NCI-H2171 treated with DMSO at 0.1 percent for 48 hours (cell line): Measurements from ENCODE around the gene FHOD3.

Source experiments
- DNase-seq: peaks from one replicate; lab custom pipeline; 2025; lab: John Stamatoyannopoulos, UW

The FHOD3 gene

GRCh38 chr18:36381075-36381474, 83.6 kb downstream of the FHOD3 start:
- DNase-seq: no peak

- no peak for DNase-seq
Observed at GRCh38 chr18:36382854-36383253, 85.3 kb downstream of the FHOD3 start.

GRCh38 chr18:36386150-36386920, 88.8 kb downstream of the FHOD3 start:
- DNase-seq: no peak

DNA sequence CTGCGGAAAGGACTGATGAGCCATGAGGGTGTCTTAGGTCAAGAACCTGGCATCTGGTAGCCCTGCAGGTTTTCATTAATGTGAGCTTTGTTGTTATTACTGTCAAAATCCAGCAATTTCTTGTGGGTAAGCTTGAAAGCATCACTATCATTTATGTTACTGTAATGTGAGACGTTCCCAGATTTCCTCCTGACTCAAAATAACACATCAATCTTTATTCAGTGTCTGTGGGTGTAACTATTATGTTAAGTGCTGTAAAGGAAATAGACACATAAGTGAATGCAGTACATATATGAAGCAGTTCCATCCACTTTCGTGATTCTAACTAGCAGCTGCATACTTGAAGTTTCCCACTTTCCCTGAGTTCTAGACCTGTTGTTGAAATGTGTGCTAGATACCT, 89.8 kb downstream of the FHOD3 start:
- peak; percentile 33 for DNase-seq

DNA sequence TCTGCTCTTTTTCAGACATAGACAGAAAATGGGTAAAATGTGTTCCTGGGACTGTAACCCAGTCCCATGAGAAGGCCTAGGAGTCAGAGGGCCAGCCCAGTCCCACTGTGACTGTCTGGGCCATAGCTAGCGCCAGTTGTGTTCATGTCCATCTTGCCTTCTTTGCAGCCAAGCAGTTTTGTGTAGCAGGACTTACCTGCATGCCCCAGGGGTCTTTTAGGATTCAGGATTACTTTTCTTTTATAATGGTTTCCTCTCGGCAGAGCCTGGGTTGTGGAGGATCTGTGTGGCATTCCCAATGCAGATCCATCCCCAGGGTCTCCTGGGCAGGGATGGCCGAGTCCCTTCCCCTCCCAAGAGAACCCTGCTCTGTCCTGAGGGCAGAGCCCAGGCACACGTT, 90.8 kb downstream of the FHOD3 start:
- no peak for DNase-seq

DNA sequence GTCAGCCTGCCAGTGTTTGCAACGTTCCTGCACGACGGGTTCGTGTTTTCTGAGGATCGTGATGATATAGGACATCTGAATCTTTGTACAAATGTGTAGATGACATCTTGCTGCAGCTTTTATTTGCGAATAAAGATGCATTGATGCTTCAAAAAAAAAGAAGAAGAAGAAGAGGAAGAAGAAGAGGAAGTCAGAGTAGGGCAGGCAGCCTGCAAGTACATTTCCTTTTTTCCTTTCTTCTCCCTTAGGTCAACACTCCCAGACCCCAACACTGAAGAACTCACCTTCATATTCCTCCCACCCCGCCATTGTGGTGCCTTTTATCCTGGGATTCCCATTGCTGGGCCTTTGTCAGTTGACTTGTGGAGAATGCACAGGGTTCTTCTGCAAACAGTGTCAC, 91.5 kb downstream of the FHOD3 start:
- no peak for DNase-seq

DNA sequence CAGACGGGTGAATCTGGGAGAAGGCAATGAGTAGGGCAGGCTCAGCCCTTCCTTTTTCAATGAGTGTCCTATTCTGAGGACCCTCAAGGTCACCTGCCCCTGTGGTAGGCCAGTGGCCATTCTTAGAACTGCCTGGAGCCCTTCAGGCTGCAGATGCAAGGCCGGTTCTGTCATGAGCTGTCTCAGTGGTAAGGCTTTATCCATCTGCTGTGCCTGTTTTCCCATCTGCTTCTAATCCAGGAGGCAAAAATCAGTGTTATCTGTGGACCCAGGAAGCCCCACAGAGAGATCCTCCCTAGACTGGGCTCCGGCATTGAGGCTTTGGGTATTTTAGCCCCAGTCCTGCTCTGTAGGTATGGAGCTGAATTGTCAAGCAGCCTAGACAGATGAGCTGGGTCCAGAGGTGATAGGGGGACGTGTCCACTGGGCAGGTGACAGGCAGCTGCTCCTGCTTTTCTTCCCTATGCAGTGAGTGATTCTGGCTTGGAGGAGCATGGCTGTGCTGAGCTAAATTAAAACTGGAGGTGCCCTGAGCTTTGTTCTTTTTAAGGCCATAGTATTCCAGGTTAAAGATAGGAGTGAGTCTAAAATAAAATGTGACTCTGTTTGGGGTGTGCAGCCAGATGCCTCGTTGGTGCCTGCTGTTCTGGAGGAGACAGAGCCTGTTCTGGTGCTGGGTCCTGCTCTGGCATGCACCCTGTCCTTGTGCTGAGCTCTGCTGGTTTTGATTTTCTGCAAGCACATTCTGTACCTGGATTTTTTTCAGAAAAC, 92.5 kb downstream of the FHOD3 start:
- DNase-seq: peak; percentile 49

- no peak for DNase-seq
Observed at GRCh38 chr18:36391426-36392145, 94.1 kb downstream of the FHOD3 start.

DNA sequence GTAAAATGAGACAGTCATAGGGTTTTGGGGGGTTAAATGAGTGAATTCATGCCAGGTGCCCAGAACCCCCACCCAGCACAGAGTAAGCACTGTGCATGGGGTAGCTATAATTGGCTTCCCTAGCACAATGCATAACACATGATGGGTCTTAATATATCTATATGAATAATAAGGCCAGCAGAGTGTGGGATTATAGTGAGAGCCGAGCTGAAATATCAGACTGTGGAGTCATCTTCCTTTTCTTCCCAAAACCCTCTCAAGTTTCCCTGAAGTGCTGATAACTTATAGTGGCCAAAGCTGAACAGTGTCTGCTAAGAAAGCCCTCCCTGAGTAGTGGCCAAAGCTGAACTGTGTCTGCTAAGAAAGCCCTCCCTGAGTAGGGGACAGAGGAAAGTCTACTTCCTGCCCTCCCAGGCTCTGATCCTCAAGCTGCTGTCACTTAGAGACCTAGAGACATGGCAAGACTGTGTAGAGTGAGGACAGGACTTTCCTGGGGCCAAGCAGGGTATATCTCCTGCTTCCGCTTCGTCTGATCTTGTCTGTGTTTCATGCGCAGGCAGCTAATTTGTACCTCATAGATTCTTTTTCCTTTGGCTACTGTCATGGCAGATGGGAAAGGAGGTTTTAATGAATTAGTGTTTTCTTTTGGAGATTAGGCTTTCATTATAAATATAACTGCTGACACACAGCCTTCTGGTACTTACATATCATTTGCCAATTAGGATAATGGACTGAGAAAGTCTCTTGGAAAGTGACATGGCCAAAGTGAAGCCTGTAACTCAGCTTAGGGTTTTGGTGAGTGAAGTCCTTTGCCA, 94.9 kb downstream of the FHOD3 start:
- no peak for DNase-seq

DNA sequence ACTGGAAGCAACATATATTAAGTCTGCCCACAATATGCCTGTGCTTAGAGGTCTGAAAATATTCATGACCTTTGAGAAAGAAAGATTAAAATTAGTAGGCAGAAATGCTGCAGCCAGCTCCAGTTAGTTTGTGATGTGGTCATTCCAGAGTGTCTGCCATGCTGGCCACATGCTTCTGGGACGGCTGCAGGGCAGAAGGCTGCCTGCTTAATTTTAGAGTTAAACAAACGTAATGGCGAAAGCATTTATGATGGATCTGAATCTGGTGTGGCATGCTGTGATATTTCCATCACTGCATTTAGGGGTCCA, 95.4 kb downstream of the FHOD3 start:
- DNase-seq: no peak

GRCh38 chr18:36394486-36394885, 97.0 kb downstream of the FHOD3 start:
- DNase-seq: no peak

DNA sequence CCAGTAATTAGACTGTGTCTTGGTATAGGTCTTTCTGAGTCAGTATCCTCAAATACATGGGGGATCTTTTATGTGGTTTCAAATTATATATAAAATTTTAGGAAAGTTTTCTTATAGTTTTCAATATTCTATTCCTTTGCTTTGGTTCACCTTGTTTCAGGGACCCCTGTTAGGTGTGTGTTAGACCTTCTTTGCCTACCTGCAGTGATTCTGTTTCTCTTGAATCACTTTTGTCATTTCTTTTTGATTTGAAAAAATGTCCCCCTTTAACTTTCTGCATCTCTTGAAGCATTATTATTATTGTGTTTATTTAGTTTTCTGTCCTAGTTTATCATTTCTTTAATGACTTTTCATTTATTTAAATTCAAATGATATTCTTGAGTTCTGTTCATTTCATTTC, 98.7 kb downstream of the FHOD3 start:
- no peak for DNase-seq

- no peak for DNase-seq
Observed at GRCh38 chr18:36397033-36397432, 99.5 kb downstream of the FHOD3 start.

DNA sequence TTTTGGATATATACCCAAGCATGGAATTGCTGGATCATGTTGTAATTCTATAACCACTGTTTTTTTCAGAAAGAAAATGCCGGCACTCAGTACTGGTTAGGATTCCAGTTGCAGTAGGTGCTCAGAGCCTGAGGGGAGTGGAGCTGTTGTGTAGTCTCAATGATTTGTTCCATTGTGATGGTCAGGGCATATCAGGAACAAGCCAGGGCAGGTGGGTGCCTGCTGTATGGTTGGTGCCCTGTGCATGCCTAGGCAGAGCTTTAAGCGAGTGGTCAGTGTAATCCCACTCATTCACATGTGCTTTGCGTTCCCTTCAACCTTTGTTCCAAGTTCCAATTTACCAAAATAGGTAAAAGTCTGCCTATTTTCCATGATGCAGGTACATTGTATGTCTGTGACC, 100.9 kb downstream of the FHOD3 start:
- DNase-seq: no peak

DNA sequence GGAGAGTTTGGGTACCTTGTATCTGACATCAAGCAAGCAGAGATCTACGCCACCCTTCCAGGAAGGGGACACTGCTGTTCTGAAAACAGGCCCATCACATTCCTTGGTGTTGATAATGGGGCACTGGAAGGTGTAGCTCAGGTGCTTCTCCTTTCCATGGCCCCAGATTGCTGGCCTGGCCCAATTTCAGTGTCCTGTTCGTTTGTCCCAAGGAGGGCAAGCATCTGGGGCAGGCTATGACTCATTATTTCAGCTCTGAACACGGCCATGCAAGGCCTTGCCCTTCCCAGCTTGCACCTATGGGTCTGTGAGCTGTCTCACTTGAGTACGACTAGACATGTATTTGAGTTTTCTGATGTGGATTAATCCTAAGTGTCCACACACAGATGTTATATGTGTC, 101.5 kb downstream of the FHOD3 start:
- DNase-seq: no peak

DNA sequence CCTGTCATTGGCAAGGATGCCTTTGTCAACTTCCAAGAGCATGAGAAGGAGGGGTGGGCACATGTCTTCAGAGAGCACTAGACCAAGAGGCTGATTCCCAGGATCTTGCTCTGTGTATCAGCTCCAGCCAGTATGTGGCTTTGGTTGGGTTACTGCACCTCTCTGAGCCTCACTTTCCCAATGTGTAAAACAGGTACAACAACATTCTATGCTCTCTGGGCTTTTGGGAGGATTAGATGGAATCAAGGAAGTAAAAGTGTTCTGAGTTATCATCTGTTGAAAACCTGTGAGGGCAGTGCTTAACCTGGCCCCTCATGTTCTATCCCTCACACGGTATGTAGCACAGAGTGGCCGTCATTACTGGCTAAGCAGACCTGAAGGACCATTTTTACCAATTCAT, 103.9 kb downstream of the FHOD3 start:
- DNase-seq: no peak

- DNase-seq: no peak
Observed at GRCh38 chr18:36402765-36403396, 105.4 kb downstream of the FHOD3 start.

GRCh38 chr18:36403896-36404820, 106.6 kb downstream of the FHOD3 start:
- peak; percentile 81 for DNase-seq

- DNase-seq: no peak
Observed at GRCh38 chr18:36405611-36406010, 108.1 kb downstream of the FHOD3 start.

GRCh38 chr18:36406805-36407204, 109.3 kb downstream of the FHOD3 start:
- DNase-seq: peak; percentile 24

- DNase-seq: no peak
Observed at GRCh38 chr18:36408606-36409005, 111.1 kb downstream of the FHOD3 start.
